Nucleus accumbens (tissue), 56 donors: ENCODE results near the gene CHD6.

Experiments used
- DNase-seq, 56 donors: peaks; one replicate each; lab custom pipeline; 2025; lab: John Stamatoyannopoulos, UW

The CHD6 gene

DNA sequence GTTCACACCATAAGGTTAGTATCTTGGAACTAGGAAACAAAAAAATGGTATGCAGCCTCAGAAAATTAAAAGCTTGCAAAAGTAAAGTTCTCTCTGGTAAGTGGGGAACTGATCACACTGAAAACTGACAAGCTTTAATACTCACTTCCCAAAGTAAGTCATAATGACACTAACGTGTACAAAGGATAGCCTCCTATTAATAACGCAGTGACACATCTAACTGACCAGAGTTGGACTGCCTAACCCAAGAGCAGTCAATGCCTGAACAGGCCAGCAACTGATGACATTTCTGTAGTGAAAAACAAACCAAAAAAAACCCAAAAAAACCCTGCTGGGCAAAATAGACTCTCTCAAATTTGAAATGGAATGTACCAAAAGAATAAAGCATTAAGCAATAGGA, 30.7 kb downstream of the CHD6 start:
- DNase-seq, result no peak

DNA sequence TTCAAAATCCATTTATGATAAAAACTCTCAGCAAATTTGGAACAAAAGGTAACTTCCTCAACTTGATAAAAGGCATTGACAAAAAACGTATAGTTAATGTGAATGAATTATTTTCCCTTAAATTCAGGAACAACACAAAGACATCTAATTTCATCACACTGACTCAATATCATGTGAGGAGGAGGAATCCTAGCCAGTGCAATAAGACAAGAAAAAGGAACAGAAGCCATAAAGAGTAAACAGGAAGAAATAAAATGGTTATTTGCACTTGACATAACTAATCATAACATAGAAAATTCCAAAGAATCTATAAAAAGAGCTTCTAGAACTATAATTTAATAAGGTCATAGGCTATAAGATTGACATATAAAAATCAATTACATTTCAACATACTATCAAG, 31.4 kb downstream of the CHD6 start:
- DNase-seq, result no peak

DNA sequence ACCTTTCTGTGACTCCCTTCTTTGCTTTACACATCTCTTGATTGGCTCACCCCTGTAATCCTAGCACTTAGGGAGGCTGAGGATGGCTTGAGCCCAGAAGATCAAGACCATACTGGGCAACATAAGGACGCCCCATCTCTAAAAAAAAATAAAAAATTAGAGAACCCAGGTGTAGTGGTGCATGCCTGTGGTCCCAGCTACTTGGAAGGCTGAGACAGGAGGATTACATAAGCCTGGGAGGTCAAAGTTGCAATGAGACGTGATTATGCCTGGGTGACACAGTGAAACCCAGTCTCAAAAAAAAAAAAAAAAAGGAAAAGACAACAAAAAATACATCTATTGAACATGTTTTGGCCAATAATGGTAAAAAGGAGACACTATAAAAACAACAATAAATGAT, 37.8 kb downstream of the CHD6 start:
- DNase-seq, result no peak

DNA sequence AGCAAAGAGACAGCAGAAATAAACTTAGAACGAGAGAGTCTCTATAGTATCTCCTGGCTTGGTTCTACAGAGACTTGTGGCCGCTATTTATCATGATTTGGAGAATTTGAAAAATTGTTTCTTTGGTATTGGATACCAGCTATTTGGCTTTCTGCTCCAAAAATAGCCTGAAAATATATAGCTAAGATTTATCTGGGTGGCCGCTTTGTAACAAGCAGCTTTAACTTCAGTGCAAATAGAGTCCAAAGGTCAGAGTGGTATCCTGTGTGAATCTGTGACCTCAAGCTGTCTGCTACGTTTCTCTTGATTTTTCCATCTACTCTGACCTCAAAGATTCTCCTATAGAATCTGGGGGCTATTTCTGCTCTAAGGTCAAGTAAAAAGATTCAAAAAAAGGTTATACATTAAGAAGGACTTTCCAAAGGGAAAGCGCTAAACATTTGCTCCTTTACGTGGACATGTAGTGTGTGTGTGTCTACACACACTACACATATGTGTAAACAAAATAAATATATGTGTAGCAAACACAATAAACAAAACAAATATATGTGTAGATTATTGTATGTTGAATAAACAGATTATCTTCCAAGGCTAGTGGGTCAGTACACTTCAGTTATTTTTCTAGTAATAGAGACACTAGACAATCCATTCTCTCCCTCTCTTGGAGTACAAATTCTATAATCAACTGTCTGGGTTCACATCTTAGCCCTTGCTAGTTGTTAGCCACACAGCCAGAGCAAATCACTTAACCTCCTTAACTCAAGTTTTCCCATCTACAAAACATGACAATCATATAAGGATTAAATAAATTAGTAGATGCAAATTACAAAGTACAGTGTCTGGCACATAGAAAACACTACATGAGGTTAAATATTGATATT, 40.8 kb downstream of the CHD6 start:
- DNase-seq, result no peak

DNA sequence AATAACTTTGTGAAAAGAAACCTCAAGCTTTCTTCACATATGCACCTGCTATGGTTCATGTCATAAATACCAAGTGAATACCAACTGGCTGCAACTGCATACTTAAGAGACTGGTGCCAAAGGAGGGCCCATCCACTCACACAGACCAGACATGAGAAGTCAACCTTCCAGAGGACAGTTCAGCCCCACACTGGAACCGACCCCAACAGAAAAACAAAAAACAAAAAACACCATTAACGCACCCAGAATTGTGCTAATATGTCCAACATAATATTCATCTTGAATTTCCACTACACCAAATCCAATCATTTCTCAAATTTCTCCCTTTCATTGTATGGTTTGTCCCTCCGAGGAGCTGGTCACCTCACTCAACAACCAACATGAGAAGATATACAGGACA, 42.8 kb downstream of the CHD6 start:
- no peak for DNase-seq

DNA sequence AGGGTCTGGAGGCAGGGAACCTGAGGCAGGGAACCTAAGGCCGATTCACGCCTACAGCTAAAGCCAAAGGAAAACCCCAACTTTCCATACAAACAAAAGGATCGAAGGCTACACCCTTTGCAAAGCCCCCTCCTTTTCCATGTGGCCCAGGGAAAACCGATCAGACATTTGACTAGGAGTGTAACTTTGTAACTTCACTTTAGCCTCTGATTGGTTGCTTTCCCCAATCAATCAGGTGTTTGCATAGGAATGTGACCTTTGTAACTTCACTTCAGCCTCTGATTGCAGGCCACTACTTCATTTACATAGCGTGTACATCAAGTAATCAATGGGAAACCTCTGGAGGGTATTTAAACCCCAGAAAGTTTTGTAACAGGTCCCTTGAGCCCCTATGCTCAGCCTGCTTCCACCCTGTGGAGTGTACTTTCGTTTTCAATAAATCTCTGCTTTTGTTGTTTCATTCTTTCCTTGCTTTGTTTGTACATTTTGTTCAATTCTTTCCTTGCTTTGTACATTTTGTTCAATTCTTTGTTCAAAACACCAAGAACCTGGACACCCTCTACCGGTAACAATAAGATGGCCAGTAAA, 43.3 kb downstream of the CHD6 start:
- no peak for DNase-seq

DNA sequence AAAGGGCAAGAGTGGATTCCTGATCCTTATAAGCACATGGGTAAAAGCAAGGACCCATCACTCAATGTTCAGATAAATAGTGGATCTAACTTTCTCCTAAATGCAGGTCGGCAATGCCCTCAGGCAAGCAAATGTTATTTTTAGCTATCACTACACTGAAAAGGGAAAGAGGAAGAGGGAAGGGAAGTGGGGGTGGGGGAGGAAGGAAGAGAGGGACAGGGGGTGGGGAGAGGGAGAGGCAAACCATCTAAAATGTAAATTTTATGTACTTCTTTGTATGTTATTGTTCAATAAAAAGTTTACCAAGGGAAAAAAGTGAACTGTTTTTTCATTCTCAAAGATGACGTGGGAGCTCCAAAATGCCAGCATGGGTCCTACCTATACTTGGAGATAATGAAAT, 44.2 kb downstream of the CHD6 start:
- DNase-seq, result no peak

DNA sequence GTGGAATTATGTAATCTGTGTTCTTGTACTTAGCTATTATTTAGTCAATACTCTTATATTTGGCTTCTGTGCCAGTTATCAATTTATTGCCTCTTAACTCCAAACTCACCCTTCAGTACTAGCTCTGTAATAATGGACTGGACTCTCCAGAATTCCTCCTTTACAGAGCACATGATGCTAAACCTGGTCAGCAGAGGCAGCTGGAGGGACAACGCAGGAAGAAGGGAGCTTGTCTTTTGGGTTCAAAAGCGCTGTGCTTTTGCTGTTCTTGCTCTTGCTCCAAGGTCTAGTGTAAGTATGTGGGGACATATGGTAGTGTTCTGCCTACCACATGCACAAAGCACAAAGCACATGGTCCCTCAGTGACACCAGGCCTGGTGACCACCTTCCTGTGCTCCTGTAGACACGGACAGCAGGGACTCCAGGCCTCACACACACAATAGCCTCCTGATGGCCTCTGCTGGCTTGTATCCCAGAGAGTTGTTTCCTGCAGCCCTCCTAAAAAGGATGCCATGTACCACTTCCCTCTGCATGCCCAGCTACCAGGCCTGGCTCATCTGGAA, 46.1 kb downstream of the CHD6 start:
- DNase-seq, result no peak

DNA sequence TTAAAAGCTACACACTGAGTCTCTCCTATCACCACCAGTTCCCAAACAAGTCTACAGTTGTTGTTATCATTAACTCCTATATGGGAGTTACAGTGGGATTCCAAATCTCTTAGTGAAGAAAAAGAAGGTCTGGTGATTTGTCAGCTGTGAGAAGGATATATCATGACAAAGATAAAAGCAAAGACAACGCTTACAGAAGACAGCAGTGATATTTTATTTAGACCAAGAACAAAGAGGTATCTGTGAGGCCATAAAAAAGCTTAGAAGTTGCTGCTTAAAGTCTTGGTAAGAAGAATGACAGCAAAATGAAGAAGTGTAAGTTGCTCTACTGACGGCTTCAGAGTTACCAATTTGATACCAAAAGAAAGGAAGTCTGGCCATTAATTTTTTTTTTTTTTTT, 47.2 kb downstream of the CHD6 start:
- DNase-seq, result no peak

DNA sequence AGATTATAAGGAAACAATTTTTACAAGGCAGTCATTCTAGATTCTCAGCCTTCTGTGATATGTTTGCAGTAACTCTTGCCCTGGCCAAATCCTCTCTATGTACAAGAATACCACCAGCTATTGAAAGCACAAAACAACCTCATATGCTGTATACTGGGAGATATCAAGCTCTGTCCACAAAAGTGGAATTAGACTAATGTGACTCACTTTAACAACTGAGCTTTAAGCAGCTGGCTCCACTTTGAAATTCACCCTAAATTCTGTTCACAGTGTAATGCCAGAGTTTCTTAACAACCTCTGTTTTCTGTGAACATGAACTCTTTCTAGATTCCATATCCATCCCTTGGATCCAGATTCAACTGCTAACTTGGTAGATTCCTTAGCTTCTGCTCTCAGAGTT, 47.6 kb downstream of the CHD6 start:
- no peak for DNase-seq

DNA sequence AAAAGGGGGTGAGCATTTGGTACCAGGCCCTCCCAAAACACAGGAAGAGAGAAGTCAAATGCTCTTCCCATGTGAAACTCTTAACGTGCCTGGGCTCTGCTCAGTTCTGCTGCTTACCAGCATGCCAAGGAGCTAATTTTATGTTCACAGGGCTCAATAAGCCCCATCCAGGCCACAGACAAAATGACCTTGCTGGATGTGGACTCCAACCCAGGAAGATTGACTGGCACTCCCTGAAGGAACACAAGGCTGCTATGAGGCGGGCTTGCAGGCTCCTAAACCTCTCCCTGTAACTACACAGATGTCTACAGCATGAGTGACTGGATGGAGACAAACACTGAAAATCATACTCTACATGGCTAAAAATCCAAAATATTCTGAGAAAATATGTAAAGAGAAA, 50.6 kb downstream of the CHD6 start:
- no peak for DNase-seq

DNA sequence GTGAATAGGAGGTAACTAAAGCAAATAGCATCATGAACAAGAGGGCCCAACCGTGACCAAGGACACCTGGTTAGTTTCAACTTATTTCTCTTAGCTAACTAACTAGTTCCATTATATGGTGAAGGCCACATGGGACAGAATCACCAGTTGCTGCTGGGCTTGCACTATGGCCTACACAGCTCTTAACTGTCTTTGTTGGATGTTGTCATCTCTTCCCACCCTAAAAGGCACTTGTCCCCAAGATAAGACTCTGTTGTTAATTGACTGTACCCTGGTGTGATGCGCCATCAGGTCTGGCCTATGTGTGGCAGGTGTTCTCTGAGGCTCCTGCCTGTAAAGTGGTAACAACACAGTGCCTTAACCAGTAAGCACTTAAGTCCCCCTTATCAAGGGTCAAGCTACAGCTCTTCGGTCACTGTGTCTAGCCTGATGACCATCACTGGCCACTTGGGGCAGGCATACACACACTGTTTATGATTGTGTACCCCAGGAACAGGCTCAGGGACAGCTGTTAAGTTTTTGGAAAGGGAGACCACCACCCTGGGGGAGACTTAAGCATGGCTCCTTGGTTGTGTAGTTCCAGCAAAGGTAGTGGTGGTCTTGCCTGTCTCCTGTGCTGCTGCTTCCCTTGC, 51.2 kb downstream of the CHD6 start:
- DNase-seq, result no peak

DNA sequence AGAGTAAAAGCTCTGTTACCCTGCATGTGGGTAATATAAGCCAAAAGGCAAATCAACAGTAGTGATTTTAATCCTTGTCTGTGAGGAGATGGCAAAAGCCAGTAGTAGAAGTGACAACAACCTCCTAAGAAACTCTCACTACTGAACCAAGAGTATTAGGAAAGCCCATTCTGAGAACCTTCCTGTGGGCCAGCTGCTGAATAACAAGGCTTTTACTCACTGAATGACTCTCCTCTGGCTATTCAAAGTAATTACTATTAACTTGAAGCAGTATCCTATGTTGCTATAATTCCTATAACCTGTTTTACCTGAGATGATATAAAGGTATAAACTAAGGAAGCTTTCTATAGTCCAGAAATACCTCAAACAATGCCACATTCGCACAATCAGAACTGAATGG, 55.1 kb downstream of the CHD6 start:
- DNase-seq, result no peak

DNA sequence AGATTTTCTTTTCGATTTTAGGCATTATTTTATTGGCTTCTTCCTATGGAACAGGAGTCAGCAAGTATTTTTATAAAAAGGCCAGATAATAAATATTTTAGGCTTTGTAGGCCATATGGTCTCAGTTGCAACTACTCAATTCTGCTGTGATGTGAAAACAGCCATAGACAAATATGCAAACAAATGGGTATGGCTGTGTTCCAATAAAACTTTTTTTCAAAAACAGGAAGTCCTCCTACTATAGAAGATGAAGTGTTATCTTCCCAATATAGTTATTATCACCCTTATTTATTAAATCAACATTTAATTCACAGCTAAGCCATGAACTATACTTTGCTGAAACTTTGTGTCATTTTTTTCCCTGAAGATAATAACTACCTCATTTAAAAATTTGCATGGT, 57.2 kb downstream of the CHD6 start:
- no peak for DNase-seq

DNA sequence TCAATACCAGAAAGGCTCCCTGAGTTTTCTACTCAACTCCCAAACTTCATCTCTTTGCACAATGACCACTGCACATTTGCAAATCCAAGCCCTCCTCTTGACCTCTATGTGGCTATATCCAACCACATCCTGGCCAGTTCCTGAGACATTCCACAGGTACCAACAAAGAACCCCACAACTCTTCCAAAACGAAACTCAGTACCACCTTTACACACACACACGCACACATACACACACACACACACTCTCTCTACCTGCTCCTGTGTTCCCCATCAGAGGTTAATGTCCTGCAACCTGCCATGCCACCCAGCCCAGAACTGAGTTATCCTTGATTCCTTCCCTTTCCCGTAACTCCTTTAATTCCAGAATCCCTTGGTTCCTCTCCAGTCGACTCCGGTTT, 58.5 kb downstream of the CHD6 start:
- DNase-seq, result no peak

DNA sequence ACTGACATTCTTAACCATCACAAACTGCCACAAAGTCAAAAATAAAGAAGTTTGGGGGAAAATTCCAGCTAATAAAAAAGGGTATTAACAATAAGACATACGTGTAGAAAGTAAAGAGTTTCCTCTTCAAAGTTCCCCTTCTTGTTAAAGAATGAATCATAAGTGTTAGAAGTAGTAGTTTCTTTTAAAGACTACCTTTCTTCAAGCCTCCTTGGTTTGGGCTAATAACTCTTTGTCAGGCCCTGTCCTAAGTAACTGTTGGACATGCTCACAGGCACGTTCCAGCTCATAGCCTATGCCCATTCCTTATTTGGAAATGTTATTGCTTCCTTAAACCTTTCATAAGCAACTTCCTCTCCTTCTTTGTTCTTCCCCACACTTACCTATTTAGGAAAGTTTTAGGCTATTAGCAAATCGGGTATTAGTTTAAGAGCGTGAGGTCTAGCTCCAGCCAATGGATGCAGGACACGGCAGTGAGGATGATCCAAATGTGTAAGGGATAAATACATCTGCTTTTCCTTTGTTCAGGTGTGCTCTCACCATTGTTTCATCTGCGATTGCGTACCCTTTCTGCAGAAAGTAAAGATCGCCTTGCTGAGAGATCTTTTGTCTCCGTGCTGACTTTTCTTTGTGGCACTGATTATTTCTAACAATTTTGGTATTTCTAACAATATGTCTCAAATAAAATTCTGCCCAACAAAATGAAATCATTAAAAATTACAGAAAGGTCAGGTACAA, 64.9 kb downstream of the CHD6 start:
- DNase-seq, result no peak

DNA sequence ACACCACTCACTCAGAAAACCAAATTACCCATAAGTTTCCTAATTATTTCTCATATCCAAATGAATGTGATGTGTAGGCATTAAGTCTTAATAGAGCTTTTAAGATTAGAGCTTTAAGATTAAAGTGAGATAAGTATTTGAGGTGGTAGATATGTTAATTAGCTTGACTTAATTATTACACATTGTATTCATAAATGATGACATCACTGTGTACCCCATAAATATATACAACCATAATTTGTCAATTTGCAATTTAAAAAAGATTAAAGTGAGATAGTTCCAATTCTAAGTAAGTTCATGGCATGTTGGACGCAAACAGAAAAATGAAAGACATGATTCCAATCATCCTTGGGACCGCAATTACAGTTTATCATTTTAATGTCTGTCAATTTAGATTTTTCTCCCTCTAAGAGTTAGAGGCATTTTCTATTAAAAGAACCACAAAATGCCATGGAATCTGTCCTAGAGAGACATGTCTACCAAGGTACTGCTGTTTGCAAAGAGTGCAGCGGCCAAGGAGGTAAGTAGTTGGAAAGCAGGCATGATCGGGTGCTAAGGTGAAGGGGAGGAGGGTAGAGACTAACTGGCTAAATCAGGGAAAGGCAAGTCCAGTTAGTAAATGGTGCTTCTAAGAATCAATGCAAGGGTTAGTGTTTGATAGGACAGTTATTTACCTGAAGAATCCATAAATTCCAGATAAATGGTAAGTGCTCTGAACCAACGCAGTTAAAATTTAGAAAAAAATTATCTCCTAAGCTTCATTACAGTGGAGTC, 65.7 kb downstream of the CHD6 start:
- DNase-seq, result no peak

DNA sequence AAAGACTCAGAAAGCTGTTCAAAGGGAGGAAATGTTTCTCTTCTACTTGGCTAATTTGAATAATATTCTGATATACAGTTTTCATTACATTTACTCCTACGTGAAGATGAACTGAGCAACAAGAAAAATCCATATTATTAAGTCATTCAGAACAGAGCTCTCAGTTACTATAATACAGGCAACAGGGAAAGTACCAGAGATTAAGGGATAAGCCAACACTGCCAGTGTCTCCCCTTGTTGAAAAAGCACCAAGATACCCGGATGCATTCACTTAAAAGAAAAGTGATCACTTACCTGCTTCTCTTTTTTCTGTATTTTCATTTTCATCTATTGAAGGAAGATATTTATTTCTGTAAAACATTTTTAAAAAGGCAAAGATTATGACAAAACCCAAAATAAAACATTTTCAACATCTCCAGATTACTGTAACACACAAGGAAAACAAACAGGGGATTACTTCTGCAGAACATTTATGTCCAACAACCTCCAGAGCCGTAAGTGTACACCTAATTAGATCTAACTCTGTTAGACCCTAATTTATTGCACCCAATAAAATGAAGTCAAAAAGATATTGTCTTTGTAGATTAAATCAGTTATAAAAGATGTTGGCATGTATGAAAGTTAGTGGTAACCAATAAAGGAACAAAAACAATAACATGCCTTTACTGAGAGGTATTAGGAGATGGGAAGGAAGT, 67.0 kb downstream of the CHD6 start:
- DNase-seq, result no peak

DNA sequence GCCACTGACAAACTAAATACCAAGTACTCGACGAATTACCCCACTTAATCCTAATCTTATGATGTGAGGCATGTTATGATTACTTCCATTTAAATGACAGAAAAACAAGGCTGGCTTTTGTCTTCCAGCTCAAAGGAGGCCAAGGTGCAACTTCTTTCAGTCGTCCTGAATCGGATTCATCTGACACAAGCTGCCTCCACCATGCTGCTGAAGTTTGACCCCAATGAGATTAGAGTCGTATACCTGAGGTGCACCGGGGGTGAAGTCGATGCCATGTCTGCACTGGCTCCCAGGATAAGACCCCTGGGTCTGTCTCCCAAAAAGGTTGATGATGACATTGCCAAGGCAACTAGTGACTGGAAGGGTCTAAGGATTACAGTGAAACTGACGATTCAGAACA, 71.0 kb downstream of the CHD6 start:
- no peak for DNase-seq

DNA sequence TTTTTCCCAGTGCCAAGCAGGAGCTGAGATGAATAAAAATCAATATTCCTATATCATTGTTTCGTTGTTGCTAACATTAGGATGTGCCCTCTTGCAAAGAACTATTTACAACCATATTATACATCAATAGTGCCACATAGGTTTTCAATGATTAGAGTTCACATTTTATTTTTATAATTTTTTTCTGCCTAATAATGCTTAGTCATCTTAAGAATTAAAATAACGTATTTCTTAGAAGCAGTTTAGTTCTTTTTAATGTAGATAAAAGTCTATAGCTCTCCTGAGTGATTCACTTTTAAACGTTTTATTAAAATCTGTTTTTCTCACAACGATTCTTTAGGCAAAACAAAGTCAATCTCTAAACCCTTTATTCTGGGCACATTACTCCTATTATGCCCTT, 71.6 kb downstream of the CHD6 start:
- DNase-seq, result no peak
